ENCODE results near the gene DUSP28.

The DUSP28 gene

GRCh38 chr2:240570531-240571313 lies 10.6 kb downstream of the DUSP28 start:
- no peak overlapping the region for H3K4me3 ChIP-seq (ENCODE audit: low read length)
- TF ChIP-seq CTCF (IDR thresholded peaks at IDR 0.05; ENCODE audit: insufficient read depth, low read depth, low read length, missing control alignments) = no peak
- no peak for DNase-seq (ENCODE audit: low read depth)

GRCh38 chr2:240571314-240571973 lies 11.3 kb downstream of the DUSP28 start:
- DNase-seq (ENCODE audit: low read depth) = no peak
- no peak overlapping the region for H3K4me3 ChIP-seq (ENCODE audit: low read length)
- TF ChIP-seq CTCF (IDR thresholded peaks at IDR 0.05; ENCODE audit: insufficient read depth, low read depth, low read length, missing control alignments) = no peak

- TF ChIP-seq CTCF (IDR thresholded peaks at IDR 0.05; ENCODE audit: insufficient read depth, low read depth, low read length, missing control alignments) = no peak
- H3K4me3 ChIP-seq (ENCODE audit: low read length) = no peak overlapping the region
These were observed 12.2 kb downstream of the DUSP28 start for GRCh38 chr2:240572141-240573031.

GRCh38 chr2:240573071-240573515 lies 12.9 kb downstream of the DUSP28 start:
- DNase-seq (ENCODE audit: low read depth) = no peak
- no peak for TF ChIP-seq CTCF (IDR thresholded peaks at IDR 0.05; ENCODE audit: insufficient read depth, low read depth, low read length, missing control alignments)
- no peak overlapping the region for H3K4me3 ChIP-seq (ENCODE audit: low read length)

More at GRCh38 chr2:240572141-240573031, 12.2 kb downstream of the DUSP28 start:
- DNase-seq (ENCODE audit: low read depth) = no peak

- no peak for TF ChIP-seq CTCF (IDR thresholded peaks at IDR 0.05; ENCODE audit: insufficient read depth, low read depth, low read length, missing control alignments)
- no peak for DNase-seq (ENCODE audit: low read depth)
- H3K4me3 ChIP-seq (ENCODE audit: low read length) = no peak overlapping the region
These were observed 13.6 kb downstream of the DUSP28 start for GRCh38 chr2:240573516-240574385.
